Kidney capillary endothelial cell (primary cell): ENCODE results near the gene KCTD3.

ENCODE experiments used
- DNase-seq: peaks from one replicate; pipeline ENCODE4 v3.0.0-alpha.2; 2018; ENCODE audit warnings: low spot score

The KCTD3 gene

GRCh38 chr1:215556996-215557395 is 10.1 kb upstream of the KCTD3 start:
- no peak for DNase-seq

GRCh38 chr1:215557504-215557903 is 9.6 kb upstream of the KCTD3 start:
- DNase-seq = no peak

GRCh38 chr1:215557992-215558626 is 9.0 kb upstream of the KCTD3 start:
- no peak for DNase-seq

- DNase-seq = peak; percentile 42
Measured at GRCh38 chr1:215567491-215568298, 591 bp downstream of the KCTD3 start.

- no peak for DNase-seq
Measured at GRCh38 chr1:215568299-215568692, 1.2 kb downstream of the KCTD3 start.

- no peak for DNase-seq
Measured at GRCh38 chr1:215569986-215570824, 3.1 kb downstream of the KCTD3 start.

- no peak for DNase-seq
Measured at GRCh38 chr1:215581896-215582295, 14.8 kb downstream of the KCTD3 start.

- no peak for DNase-seq
Measured at GRCh38 chr1:215583185-215583749, 16.2 kb downstream of the KCTD3 start.

- DNase-seq = no peak
Measured at GRCh38 chr1:215584389-215584788, 17.3 kb downstream of the KCTD3 start.

GRCh38 chr1:215589650-215590435 is 22.7 kb downstream of the KCTD3 start:
- DNase-seq = no peak

GRCh38 chr1:215590779-215591491 is 23.8 kb downstream of the KCTD3 start:
- DNase-seq = no peak

- no peak for DNase-seq
Measured at GRCh38 chr1:215594640-215595039, 27.5 kb downstream of the KCTD3 start.

- no peak for DNase-seq
Measured at GRCh38 chr1:215595231-215595630, 28.1 kb downstream of the KCTD3 start.

- DNase-seq = no peak
Measured at GRCh38 chr1:215597961-215598360, 30.9 kb downstream of the KCTD3 start.

GRCh38 chr1:215599418-215600074 is 32.4 kb downstream of the KCTD3 start:
- DNase-seq = no peak

GRCh38 chr1:215600258-215600792 is 33.2 kb downstream of the KCTD3 start:
- no peak for DNase-seq

GRCh38 chr1:215600867-215601266 is 33.8 kb downstream of the KCTD3 start:
- no peak for DNase-seq

- DNase-seq = no peak
Measured at GRCh38 chr1:215601276-215601675, 34.2 kb downstream of the KCTD3 start.

- DNase-seq = no peak
Measured at GRCh38 chr1:215603319-215603718, 36.2 kb downstream of the KCTD3 start.

- DNase-seq = no peak
Measured at GRCh38 chr1:215605011-215605621, 38.0 kb downstream of the KCTD3 start.
